NCI-H187 (cell line): ENCODE measurements around the gene LASP1NB.

Experiments used
- DNase-seq, 2 experiments: peaks; one replicate each; lab custom pipeline; 2025; lab: John Stamatoyannopoulos, UW

The LASP1NB gene

DNA sequence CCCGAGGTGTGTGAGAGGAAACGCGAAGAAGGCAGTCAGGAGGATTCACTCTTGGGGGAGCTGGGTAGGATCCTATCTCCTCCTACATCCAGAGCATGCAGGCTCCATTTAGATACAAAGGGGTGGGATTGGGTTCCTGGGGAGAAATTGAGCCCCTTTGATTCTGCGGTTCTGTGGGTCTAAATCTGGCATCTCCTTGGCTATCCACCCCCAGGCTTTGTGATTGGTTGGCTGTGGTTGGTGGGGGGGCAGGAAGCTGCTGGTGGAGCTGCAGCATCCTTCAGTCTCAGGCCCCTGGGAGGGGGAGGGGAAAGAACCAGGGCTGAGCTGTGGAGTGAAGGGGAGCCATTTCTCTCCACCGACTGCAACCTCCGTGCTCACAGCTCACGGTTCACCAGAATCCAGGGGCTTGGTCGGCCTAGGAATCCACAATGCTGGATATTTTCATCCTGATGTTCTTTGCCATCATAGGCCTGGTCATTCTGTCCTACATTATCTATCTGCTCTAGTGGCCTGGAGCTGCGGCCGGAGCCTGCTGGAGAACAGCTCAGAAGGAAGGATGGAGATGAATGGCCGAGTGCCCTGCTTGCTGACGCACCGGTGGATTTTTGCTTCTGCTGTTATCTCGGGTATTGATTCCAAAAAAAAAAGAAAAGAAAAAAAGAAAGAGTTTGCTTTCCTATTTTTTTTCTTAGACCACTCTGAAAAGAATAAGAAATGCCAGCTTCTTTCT, at the start of gene LASP1NB:
Gene LASP1NB, plus strand, starts transcription at position 352 of the 733 bp plus-strand sequence.
- DNase-seq: no peak

DNA sequence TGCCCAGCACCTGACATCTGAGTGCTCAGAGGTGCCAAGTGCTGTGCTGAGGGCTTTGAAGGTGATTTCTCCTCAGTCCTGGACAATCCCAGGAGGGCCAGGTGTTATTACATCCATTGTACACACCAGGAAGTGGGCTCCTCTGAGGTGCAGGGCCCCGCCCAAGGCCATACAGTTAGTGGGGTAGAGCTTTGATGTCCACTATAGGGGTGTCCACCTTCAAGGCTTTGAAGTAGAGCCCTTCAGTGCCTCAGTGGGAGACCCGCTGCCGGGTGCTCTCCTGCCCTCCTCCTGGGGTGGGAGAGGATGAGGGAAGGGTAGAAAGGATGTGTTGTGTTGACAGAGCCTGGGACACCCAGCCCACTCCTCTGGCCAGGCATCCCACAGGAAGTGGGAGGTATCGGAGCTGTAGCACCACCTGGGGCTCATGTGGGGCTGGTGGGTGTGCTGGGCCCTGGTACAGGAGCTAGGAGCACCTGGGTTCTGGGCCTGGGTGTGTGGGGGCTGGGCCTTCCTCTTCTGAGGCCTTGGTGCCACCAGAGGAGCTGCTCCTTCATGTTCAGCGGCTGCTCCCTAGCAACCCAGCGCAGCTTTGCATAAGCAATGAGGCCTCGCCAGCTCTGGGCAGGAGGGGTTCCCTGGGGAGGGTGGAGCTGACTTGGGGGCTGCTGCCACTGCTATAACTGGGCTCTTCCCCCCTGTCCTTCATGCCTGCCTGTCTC, 48.1 kb upstream of the LASP1NB start:
- DNase-seq: no peak

DNA sequence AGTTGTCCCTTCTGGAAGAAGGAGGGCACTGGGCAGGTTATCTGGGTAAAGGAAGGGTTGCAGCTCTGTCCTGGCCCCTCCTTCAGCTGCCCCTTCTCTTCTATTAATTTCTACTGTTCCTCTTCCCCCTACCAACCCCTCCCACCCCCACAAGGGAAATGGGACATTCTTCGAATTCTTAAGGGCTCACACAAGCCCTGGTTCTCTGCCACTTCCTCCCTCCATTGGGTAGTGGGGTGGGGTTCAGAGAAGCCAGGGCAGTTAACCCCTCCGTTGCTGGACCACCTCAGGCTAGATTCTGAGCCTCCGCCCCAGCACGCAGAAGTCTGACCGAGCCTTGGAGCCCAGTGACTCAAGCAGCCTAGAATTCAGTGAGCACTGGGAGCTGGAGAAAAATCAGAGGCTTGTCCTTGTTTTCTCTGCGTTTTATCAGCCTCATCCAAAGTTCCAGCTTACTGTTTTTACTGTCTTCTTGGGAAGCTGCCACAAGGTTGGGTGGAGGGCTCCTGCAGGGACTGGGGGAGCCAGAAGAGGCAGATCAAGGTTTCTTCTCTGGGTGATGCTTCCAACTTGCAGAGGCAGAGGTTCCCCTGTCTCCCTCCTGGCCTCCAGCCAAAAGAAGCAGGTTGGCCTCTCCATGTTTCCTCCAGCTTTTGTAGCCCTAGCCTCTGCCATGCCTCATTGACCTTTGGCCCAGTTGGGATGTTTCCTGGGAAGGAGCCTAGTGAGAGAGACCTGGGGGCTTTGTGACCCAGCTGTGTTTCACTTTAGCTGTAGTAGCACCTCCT, 45.3 kb upstream of the LASP1NB start:
- DNase-seq: no peak

- no peak for DNase-seq
Measured at GRCh38 chr17:38881600-38882191, 43.7 kb upstream of the LASP1NB start.

DNA sequence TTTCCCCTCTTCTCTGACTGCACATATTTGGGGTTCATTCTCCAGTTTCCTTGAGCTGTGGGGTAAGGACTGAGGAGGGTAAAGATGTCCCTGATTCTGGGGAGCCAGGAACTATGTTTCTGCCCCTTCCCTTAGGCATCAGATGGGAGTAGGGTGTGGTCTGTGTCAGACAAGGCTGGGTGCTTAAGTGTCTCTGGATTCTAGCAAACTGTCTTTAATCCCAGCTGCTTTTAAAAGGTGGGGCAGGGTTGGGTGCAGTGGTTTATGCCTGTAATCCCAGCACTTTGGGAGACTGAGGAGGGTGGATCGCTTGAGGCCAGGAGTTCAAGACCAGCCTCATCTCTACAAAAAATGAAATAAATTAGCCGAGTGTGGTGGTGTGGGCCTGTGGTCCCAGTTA, 42.5 kb upstream of the LASP1NB start:
- DNase-seq: no peak

DNA sequence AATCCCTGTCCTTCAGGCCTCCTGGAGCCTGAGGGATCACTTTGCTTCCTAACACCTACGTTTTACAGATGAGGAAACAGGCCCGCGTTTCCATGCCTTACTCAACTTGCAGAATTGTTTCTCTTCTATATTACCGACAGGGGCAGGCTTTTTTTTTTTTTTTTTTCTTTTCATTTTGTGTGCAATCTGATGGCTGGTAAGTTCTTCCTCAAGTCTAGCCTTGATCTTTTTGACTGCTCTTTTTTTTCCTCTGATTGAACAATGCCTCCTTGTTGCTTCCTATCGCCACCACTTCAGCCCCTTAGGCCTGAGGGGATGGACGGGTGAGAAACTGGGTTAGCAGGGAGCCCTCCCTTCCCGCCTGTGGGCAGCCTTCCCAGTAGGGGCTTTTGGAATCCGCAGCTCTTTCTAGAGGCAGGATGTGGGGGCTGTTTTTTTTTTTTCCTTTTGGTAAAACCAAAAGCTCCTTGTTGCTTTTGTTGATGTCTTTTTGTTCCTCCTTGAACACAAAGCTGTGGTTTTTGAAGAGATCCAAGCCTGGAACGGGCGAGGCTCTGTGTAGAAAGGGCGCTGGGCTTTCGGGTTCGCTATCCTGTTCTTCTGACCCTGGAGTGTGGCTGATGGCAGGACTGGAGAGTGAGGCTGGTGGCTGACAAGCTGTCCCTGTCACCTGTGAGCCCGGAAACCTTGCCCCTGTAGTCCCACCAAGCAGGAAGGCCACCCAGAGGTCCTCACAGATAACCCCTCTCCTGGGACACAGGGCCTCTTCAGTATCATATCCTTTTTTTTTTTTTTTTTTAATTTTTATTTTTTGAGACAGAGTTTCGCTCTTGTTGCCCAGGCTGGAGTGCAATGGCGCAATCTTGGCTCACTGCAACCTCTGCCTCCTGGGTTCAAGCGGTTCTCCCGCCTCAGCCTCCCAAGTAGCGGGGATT, 41.6 kb upstream of the LASP1NB start:
- DNase-seq: no peak

- no peak for DNase-seq
Measured at GRCh38 chr17:38885044-38885727, 40.2 kb upstream of the LASP1NB start.

- no peak for DNase-seq
Measured at GRCh38 chr17:38885728-38886642, 39.4 kb upstream of the LASP1NB start.

GRCh38 chr17:38886643-38887010, 38.8 kb upstream of the LASP1NB start:
- DNase-seq: no peak

- no peak for DNase-seq
Measured at GRCh38 chr17:38888842-38889241, 36.6 kb upstream of the LASP1NB start.

DNA sequence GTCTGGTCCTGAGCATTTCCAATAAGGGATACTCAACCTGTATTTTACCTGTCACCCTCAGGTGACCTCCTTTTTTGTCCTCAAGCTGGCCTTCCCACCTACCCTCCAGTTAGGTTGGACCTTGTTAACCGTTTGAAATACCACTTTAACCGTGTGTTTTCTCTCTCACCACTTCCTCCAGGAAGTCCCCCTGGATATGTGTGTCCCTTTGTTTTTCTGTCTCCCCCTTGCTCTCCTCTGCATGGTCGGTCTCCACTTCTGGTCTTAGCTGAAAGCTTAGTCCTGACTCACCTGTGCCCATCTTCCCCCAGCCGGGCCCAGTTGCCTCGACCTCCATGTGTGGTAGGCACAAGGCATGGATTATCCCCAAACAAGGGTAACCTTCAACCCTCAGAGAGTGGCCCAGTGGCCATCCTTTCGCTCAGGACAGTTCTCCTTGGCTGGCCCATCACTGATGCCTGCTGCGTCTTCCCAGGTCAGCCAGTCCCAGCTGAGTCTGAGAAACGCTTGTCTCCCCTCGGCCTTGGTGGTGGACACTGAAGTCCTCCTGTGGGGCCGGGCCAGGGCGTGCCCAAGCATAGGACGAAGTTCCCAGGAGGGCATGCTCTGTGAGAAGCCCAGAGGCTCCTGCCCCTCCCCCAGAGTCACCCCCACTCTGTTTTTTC, 35.5 kb upstream of the LASP1NB start:
- DNase-seq: no peak

- DNase-seq: no peak
Measured at GRCh38 chr17:38890410-38890746, 35.0 kb upstream of the LASP1NB start.

GRCh38 chr17:38891441-38891840, 34.0 kb upstream of the LASP1NB start:
- DNase-seq: no peak

GRCh38 chr17:38892083-38892482, 33.3 kb upstream of the LASP1NB start:
- DNase-seq: no peak

- no peak for DNase-seq
Measured at GRCh38 chr17:38892620-38893019, 32.8 kb upstream of the LASP1NB start.

GRCh38 chr17:38893113-38893512, 32.3 kb upstream of the LASP1NB start:
- DNase-seq: no peak

- no peak for DNase-seq
Measured at GRCh38 chr17:38893607-38894006, 31.8 kb upstream of the LASP1NB start.

DNA sequence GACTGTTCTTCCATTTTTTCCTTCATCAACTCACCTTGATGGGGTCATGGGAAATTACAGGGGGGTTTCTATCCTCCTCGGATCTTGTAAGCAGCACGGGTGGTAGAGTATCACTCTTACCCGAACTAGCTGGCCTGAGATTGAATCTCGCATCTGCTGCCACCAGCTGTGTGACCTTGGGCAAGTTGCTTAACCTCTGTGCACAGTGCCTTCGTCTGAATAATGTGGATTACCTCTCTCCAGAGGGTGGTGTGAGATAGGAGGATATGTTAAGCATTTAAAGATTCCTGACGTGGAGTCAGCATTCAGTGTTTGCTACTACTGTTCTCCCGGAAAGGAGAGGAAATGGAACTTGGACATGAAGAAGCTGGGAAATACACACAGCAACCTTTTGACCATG, 31.1 kb upstream of the LASP1NB start:
- DNase-seq: no peak

DNA sequence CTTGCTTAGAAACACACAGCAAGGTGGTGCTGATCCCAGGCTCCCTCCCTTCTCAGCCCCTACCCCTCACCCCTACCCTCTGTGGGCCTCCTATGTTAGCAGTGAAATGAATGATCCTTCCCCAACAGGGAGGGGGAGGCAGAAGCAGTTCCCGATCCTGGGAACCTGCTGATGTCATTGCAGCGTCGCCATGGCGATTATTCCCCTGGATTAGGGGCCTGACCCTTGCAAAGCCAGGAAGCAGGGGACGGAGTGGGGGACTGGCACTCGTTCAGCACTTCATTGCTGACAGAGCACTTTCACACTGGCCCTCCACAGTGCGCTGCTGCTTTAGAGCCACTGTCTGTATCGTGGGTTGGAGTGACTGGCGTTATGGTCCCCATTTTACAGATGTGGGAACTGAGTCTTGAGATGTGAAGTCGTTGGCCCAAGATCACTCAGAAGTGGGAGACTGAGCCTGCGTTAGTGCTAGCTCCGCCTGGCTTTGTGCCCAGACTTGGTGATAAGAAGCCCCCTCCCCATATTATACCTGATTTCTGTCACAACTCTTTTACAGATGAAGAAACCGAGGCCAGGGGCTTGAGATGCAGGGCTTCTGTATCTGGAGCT, 29.0 kb upstream of the LASP1NB start:
- no peak for DNase-seq
